Muscle of arm (tissue), 12 donors: ENCODE data around the gene ENDOD1. TPM values are rescaled to one million over a fixed set of nuclear protein-coding genes. Genes with fewer than 3 reads are reported as not detected.

Source experiments
- DNase-seq: peaks from one replicate; pipeline ENCODE4 v3.0.0-alpha.2; 2013
- polyA plus RNA-seq, 12 donors: library from polyadenylated mRNA; unstranded; fragments of 120-200 nt; gene quantifications; one replicate each; pipeline ENCODE4 v1.2.1, GENCODE V29; 2013; ENCODE audit not compliant: insufficient read length in 12 of 12

ENDOD1 gene
- polyA plus RNA-seq, 12 donors: 38.5 to 96.2 (median 68.8) TPM; not detected in 1

DNA sequence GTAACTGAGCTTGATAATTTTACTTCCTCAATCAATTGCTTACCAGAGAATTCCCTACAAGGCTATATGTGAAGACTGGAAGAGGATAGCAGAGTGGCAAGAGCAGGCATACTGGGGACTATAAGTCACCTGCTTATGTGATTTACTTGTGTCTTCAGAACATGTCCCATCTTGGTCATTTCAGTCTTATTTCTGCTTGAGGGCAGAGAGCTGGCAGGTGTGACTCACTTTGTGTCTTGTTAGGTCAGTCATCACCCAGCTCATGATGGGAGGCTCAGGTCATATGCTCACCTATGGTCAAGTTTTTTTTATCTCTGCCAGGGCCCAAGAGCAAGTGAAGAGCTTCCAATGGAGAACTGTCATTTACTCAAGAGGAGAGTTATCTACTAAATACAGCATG, 16.7 kb upstream of the ENDOD1 start:
- no peak for DNase-seq

DNA sequence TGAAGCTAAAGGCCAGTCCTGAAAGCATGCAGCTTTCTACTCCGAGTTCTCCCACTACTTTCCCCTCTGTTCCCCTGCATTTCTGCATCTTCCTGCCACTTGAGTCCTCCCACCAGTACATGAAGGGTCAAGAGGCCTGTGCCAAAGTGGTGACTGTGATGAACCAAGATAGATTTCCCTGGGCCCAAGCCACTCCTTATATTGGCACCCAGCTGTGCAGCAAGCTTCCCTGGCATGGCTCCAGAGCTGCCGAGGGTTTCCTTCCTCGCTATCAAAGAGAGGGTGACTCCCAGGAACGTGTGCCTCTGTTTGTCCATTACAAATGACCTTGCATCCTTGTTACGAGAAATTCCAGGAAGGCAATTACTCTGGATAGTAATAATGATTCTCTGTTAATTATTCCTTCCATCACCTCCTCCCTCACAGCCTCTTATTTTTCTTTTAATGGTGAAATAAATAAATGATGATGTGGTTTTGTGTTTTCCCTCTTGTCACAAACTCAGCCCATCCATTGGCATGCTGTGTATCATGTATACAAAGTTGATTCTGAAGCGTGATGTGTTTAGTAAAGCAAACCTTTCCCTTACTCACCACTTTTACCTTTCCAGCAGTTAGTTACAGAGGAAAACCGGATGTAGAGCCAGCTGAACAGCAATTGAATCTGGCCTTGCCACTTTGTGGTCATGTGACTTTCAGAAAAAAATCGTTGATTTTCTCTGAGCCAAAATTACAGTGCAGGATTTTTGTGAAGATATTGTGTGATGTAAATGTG, 14.7 kb upstream of the ENDOD1 start:
- DNase-seq: no peak

GRCh38 chr11:95076416-95076815, 13.2 kb upstream of the ENDOD1 start:
- no peak for DNase-seq

DNA sequence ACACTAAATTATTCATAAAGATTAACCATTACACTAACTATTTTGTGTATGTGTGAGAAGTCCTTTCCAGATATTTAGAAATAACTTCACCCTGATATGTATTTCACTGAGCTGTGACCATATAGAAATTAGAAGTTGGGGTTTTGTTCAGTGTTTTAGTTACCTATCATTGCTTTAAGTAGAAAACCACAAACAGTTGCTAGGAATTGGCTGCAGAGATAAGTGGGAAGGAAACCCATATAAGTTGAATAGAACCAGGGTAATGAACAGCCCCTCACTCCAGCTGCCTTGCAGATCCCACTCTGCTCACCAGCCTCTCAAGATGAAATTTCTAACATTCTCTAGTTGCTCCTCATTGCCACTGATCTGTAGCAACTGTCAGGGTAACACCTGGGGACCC, 12.7 kb upstream of the ENDOD1 start:
- DNase-seq: no peak

DNA sequence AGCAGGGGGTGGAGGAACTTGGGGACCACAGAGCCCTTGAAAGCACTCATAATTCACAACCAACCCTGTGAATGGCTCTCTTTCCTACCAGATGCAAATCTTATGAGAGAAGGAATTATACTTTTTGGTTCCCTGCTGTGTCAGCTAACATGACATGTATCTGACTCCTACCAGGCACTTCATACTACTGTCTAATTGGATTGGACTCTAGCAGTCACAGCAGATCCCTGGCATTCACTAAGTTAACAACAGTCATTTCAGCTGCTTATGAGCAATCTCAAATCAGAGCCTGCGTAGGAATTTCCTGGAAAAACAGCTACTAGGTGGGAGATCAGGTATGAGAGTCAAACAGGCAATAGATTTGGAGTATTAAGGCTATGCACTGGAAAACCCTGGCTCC, 11.1 kb upstream of the ENDOD1 start:
- DNase-seq: no peak

DNA sequence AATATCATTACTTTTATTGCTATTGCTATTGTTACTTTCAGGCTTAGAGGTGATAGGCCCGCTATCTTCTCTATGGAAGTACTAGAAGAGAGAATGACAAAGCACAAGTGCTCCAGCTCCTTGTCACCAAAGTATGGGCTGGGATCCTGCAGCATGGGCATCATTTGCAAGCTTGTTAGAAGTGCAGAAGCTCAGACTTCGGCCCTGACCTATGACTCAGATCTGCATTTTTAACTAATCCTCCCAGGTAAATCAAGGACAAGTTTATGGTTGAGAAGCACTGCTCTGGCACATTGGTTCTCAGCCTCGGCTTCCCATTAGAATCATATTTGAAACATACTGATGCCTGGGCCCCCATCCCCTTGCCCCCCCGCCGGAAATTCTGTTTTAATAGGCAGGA, 8.6 kb upstream of the ENDOD1 start:
- no peak for DNase-seq

GRCh38 chr11:95081412-95081811, 8.2 kb upstream of the ENDOD1 start:
- no peak for DNase-seq

- no peak for DNase-seq
These were observed 7.1 kb upstream of the ENDOD1 start for GRCh38 chr11:95082576-95083001.

DNA sequence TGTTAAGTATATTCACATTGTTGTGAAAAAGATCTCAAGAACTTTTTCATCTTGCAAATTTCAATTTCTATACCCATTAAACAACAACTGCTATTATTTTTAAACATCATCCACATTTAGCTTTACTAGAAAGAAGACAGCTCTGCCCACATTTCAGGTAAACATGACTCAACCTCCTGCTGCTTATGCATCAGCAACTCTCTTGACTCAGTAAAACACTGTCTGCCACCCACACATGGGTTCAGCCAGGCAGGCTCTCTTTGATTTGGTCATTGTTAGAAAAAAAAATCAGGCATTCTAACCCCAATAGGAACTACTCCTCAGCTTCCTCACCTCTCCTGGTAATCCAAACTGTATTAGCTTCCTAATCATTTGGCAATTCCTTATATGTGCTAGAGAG, 5.1 kb upstream of the ENDOD1 start:
- DNase-seq: no peak

DNA sequence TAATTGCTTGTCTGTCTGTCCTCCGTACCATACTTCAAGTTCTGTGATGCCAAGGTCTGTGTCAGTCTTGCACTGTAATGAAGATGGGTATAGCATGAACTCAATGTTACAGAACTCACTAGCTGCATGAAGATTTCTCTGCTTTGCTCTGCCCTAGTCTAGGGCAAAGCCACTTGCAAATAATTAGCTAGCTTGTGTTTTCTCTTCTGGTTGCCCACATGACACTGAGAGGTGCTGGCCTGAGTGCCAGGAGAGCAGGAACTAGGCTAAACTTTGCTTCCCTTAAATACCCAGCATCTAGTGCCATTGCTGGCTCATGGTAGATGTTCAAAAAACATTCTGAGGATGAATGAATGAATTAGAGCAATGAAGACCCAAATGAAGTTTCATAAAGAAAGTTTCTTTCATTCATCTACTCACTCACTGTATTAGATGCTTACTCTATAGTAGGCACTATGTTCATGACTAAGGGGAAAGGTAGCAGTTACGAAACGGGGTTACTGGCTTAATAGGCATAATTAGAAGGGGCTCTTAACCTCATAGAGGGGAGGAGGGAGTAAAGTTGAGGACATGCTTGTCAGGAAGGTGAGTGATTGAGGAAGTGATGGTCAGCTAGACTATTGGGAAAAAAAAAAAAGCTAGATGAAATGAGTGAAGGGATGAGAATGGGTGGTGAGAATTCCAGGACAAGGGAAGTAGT, 4.4 kb upstream of the ENDOD1 start:
- DNase-seq: no peak

- no peak for DNase-seq
These were observed 3.5 kb upstream of the ENDOD1 start for GRCh38 chr11:95086151-95086550.

GRCh38 chr11:95086836-95087570, 2.6 kb upstream of the ENDOD1 start:
- DNase-seq: no peak

- peak; percentile 81 for DNase-seq
These were observed 563 bp upstream of the ENDOD1 start for GRCh38 chr11:95088946-95089619.

- no peak for DNase-seq
These were observed 2.1 kb downstream of the ENDOD1 start for GRCh38 chr11:95091663-95092180.

DNA sequence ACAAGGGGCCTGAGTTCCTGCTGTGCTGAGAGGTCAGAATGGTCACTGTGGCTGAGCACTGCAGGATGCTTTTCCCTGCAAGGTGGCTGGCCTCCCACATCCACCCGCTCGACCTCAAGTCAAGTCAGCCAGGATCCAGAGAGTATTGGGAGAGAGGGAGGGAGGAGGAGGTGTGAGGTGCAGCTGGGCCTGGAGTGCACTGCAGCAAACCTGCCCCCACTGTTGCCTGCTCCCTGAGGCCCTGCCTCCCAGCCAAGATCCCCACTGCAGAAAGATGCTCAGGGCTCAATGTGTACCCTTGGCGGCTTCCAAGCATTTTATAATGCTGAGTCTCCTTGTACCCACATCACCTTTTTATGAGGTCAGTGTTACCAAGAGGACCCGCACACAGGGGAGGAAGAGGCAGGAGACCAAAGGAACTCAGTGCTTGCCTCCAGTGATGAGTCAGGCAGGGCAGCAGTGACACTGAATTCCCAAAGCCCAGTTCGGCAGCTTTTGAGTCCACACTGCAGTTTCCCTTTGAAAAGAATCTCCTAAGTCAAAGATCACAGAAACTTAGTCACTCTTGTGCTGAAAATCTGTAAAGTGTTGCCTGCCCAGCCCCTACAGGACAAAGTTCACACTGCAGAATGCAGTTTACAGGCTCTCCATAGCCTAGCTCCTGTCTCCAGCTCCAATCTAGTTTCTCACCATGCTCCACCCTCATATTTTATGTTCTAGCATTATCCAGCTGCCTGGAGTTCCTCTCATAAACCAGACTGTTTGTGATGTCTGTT, 3.1 kb downstream of the ENDOD1 start:
- no peak for DNase-seq

- no peak for DNase-seq
These were observed 3.9 kb downstream of the ENDOD1 start for GRCh38 chr11:95093548-95093947.

GRCh38 chr11:95095858-95096587, 6.4 kb downstream of the ENDOD1 start:
- no peak for DNase-seq

- DNase-seq: no peak
These were observed 7.6 kb downstream of the ENDOD1 start for GRCh38 chr11:95097209-95097608.

- no peak for DNase-seq
These were observed 9.2 kb downstream of the ENDOD1 start for GRCh38 chr11:95098826-95099225.

DNA sequence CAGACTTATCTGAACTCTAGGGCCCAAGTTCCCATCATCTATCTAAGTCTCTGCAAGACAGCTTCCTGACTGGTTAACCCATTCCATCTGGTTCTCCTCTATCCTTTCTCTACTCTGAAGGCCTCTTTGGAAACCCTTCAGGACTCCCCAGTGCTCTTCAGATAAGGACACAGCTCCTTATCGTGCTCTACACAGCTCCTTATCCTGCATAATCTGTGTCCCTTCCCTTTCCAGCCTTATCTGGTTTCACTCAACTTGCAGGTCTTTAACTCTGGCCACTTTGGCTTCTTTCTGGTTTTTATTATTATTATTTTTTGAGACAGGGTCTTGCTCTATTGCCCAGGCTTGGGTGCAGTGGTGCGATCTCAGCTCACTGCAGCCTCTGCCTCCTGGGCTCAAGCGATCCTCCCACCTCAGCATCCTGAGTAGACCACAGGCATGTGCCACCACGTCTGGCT, 10.6 kb downstream of the ENDOD1 start:
- no peak for DNase-seq
